Activated naive CD8-positive, alpha-beta T cell treated with anti-CD3 and anti-CD28 coated beads, Interleukin-2, amount 50 U/mL, for 24 hours (primary cell): ENCODE results near the gene ZNF516.

Experiments
- ATAC-seq: fragments of 150-1000 bp; cut with Tn5 transposase; one replicate; pipeline ENCODE4 v1.10.0; 2021
- DNase-seq: peaks from one replicate; pipeline ENCODE4 v3.0.0; 2021
- H3K27ac Mint-ChIP-seq: one replicate; pipeline ENCODE4 v1.8.0; 2021; ENCODE audit warnings: mild to moderate bottlenecking, mixed read lengths
- H3K27me3 Mint-ChIP-seq: one replicate; pipeline ENCODE4 v1.8.0; 2021; ENCODE audit warnings: mixed read lengths
- H3K36me3 Mint-ChIP-seq: one replicate; pipeline ENCODE4 v1.8.0; 2021; ENCODE audit warnings: low read depth, mixed read lengths
- H3K4me1 Mint-ChIP-seq: one replicate; pipeline ENCODE4 v1.8.0; 2021; ENCODE audit warnings: mixed read lengths
- H3K4me3 Mint-ChIP-seq: one replicate; pipeline ENCODE4 v1.8.0; 2021; ENCODE audit warnings: mild to moderate bottlenecking, moderate library complexity, mixed read lengths
- H3K9me3 Mint-ChIP-seq: one replicate; pipeline ENCODE4 v1.8.0; 2021; ENCODE audit warnings: mixed read lengths

The ZNF516 gene

GRCh38 chr18:76442413-76443171 lies 52.5 kb downstream of the ZNF516 start:
- no peak overlapping the region for H3K4me3 Mint-ChIP-seq
- H3K27ac Mint-ChIP-seq = no peak overlapping the region
- peaks cover 4% of the 10 kb centered on the region for H3K4me1 Mint-ChIP-seq
- peaks cover 4% of the 10 kb centered on the region for H3K36me3 Mint-ChIP-seq
- no peaks in the 10 kb centered on the region for H3K27me3 Mint-ChIP-seq
- no peaks in the 10 kb centered on the region for H3K9me3 Mint-ChIP-seq
- ATAC-seq = no peak
- no peak for DNase-seq

- H3K4me1 Mint-ChIP-seq = peaks cover 4% of the 10 kb centered on the region
- DNase-seq = no peak
- no peak for ATAC-seq
- no peaks in the 10 kb centered on the region for H3K9me3 Mint-ChIP-seq
- no peaks in the 10 kb centered on the region for H3K27me3 Mint-ChIP-seq
- H3K27ac Mint-ChIP-seq = no peak overlapping the region
- H3K36me3 Mint-ChIP-seq = peaks cover 4% of the 10 kb centered on the region
- no peak overlapping the region for H3K4me3 Mint-ChIP-seq
Measured at GRCh38 chr18:76441668-76442412, 53.2 kb downstream of the ZNF516 start.

GRCh38 chr18:76441002-76441667 lies 53.9 kb downstream of the ZNF516 start:
- DNase-seq (no peak), ATAC-seq (no peak)
- H3K27ac Mint-ChIP-seq = no peak overlapping the region

GRCh38 chr18:76437910-76438309 lies 57.1 kb downstream of the ZNF516 start:
- Mint-ChIP-seq H3K9me3 (no peaks in the 10 kb centered on the region), H3K27me3 (no peaks in the 10 kb centered on the region), H3K4me1 (peaks cover 2% of the 10 kb centered on the region), H3K4me3 (no peak overlapping the region), H3K27ac (no peak overlapping the region), H3K36me3 (peaks cover 4% of the 10 kb centered on the region)
- ATAC-seq (no peak), DNase-seq (no peak)

More at GRCh38 chr18:76441002-76441667, 53.9 kb downstream of the ZNF516 start:
- Mint-ChIP-seq H3K36me3 (peaks cover 4% of the 10 kb centered on the region), H3K9me3 (no peaks in the 10 kb centered on the region), H3K4me1 (peaks cover 4% of the 10 kb centered on the region), H3K4me3 (no peak overlapping the region), H3K27me3 (no peaks in the 10 kb centered on the region)

GRCh38 chr18:76437011-76437410 lies 58.0 kb downstream of the ZNF516 start:
- ATAC-seq (no peak), DNase-seq (no peak)
- peaks cover 4% of the 10 kb centered on the region for H3K36me3 Mint-ChIP-seq
- H3K27ac Mint-ChIP-seq = no peak overlapping the region
- no peaks in the 10 kb centered on the region for H3K27me3 Mint-ChIP-seq
- no peak overlapping the region for H3K4me3 Mint-ChIP-seq
- H3K9me3 Mint-ChIP-seq = no peaks in the 10 kb centered on the region
- H3K4me1 Mint-ChIP-seq = peaks cover 2% of the 10 kb centered on the region

- Mint-ChIP-seq H3K36me3 (peaks cover 4% of the 10 kb centered on the region), H3K27ac (no peak overlapping the region)
Measured at GRCh38 chr18:76436342-76436741, 58.7 kb downstream of the ZNF516 start.

GRCh38 chr18:76435316-76435989 lies 59.6 kb downstream of the ZNF516 start:
- DNase-seq (no peak), ATAC-seq (no peak)
- Mint-ChIP-seq H3K4me3 (no peak overlapping the region), H3K27ac (no peak overlapping the region), H3K36me3 (peaks cover 4% of the 10 kb centered on the region), H3K9me3 (no peaks in the 10 kb centered on the region), H3K4me1 (peaks cover 2% of the 10 kb centered on the region), H3K27me3 (no peaks in the 10 kb centered on the region)

More at GRCh38 chr18:76436342-76436741, 58.7 kb downstream of the ZNF516 start:
- peaks cover 2% of the 10 kb centered on the region for H3K4me1 Mint-ChIP-seq
- no peak for DNase-seq
- H3K27me3 Mint-ChIP-seq = no peaks in the 10 kb centered on the region
- no peaks in the 10 kb centered on the region for H3K9me3 Mint-ChIP-seq
- H3K4me3 Mint-ChIP-seq = no peak overlapping the region
- no peak for ATAC-seq

- H3K4me1 Mint-ChIP-seq = peaks cover 4% of the 10 kb centered on the region
- no peaks in the 10 kb centered on the region for H3K9me3 Mint-ChIP-seq
- H3K27me3 Mint-ChIP-seq = no peaks in the 10 kb centered on the region
- H3K27ac Mint-ChIP-seq = no peak overlapping the region
- DNase-seq (no peak), ATAC-seq (no peak)
- H3K4me3 Mint-ChIP-seq = no peak overlapping the region
- H3K36me3 Mint-ChIP-seq = no peaks in the 10 kb centered on the region
Measured at GRCh38 chr18:76434452-76434851, 60.6 kb downstream of the ZNF516 start.

- peaks cover 4% of the 10 kb centered on the region for H3K4me1 Mint-ChIP-seq
- H3K4me3 Mint-ChIP-seq = no peak overlapping the region
- no peak for DNase-seq
- no peak overlapping the region for H3K27ac Mint-ChIP-seq
- H3K9me3 Mint-ChIP-seq = no peaks in the 10 kb centered on the region
- ATAC-seq = no peak
- H3K27me3 Mint-ChIP-seq = no peaks in the 10 kb centered on the region
- H3K36me3 Mint-ChIP-seq = no peaks in the 10 kb centered on the region
Measured at GRCh38 chr18:76433788-76434187, 61.3 kb downstream of the ZNF516 start.

- Mint-ChIP-seq H3K36me3 (no peaks in the 10 kb centered on the region), H3K27me3 (no peaks in the 10 kb centered on the region), H3K9me3 (no peaks in the 10 kb centered on the region), H3K4me3 (no peak overlapping the region), H3K4me1 (peaks cover 8% of the 10 kb centered on the region), H3K27ac (no peak overlapping the region)
- DNase-seq (no peak), ATAC-seq (no peak)
Measured at GRCh38 chr18:76432970-76433767, 61.9 kb downstream of the ZNF516 start.

- H3K9me3 Mint-ChIP-seq = no peaks in the 10 kb centered on the region
- H3K4me3 Mint-ChIP-seq = no peak overlapping the region
- no peaks in the 10 kb centered on the region for H3K27me3 Mint-ChIP-seq
- no peak for DNase-seq
- peaks cover 8% of the 10 kb centered on the region for H3K4me1 Mint-ChIP-seq
- H3K27ac Mint-ChIP-seq = no peak overlapping the region
- ATAC-seq = no peak
- no peaks in the 10 kb centered on the region for H3K36me3 Mint-ChIP-seq
Measured at GRCh38 chr18:76432274-76432755, 62.7 kb downstream of the ZNF516 start.

- Mint-ChIP-seq H3K9me3 (no peaks in the 10 kb centered on the region), H3K4me3 (no peak overlapping the region), H3K36me3 (no peaks in the 10 kb centered on the region), H3K4me1 (peaks cover 8% of the 10 kb centered on the region), H3K27ac (no peak overlapping the region), H3K27me3 (no peaks in the 10 kb centered on the region)
- ATAC-seq (no peak), DNase-seq (no peak)
Measured at GRCh38 chr18:76431437-76432273, 63.4 kb downstream of the ZNF516 start.

- ATAC-seq (no peak), DNase-seq (no peak)
- no peaks in the 10 kb centered on the region for H3K9me3 Mint-ChIP-seq
- no peaks in the 10 kb centered on the region for H3K27me3 Mint-ChIP-seq
- no peak overlapping the region for H3K27ac Mint-ChIP-seq
- H3K4me3 Mint-ChIP-seq = no peak overlapping the region
- no peaks in the 10 kb centered on the region for H3K36me3 Mint-ChIP-seq
- peaks cover 14% of the 10 kb centered on the region for H3K4me1 Mint-ChIP-seq
Measured at GRCh38 chr18:76430636-76431035, 64.4 kb downstream of the ZNF516 start.
